SW480 (cell line): ENCODE measurements around the gene MSANTD1.

Source experiments
- DNase-seq: peaks from one replicate; pipeline ENCODE4 v3.0.0-alpha.2; 2016; ENCODE audit warnings: low spot score

The MSANTD1 gene

GRCh38 chr4:3248178-3248480 is 830 bp upstream of the MSANTD1 start:
- DNase-seq = no peak

- no peak for DNase-seq
These were observed 915 bp downstream of the MSANTD1 start for GRCh38 chr4:3249711-3250437.

GRCh38 chr4:3250438-3250955 is 1.5 kb downstream of the MSANTD1 start:
- no peak for DNase-seq

GRCh38 chr4:3250956-3251690 is 2.2 kb downstream of the MSANTD1 start:
- DNase-seq = no peak

GRCh38 chr4:3251691-3252479 is 2.9 kb downstream of the MSANTD1 start:
- no peak for DNase-seq

GRCh38 chr4:3252480-3252828 is 3.5 kb downstream of the MSANTD1 start:
- no peak for DNase-seq

- no peak for DNase-seq
These were observed 4.1 kb downstream of the MSANTD1 start for GRCh38 chr4:3252831-3253641.

GRCh38 chr4:3253808-3254207 is 4.8 kb downstream of the MSANTD1 start:
- DNase-seq = no peak

- DNase-seq = no peak
These were observed 5.6 kb downstream of the MSANTD1 start for GRCh38 chr4:3254302-3255131.

GRCh38 chr4:3255611-3256186 is 6.7 kb downstream of the MSANTD1 start:
- DNase-seq = no peak

GRCh38 chr4:3256230-3257102 is 7.5 kb downstream of the MSANTD1 start:
- no peak for DNase-seq

- DNase-seq = no peak
These were observed 8.2 kb downstream of the MSANTD1 start for GRCh38 chr4:3257103-3257555.

- DNase-seq = no peak
These were observed 8.9 kb downstream of the MSANTD1 start for GRCh38 chr4:3257556-3258482.

- no peak for DNase-seq
These were observed 12.7 kb downstream of the MSANTD1 start for GRCh38 chr4:3261411-3262207.

GRCh38 chr4:3262208-3263052 is 13.5 kb downstream of the MSANTD1 start:
- DNase-seq = no peak

- DNase-seq = no peak
These were observed 14.3 kb downstream of the MSANTD1 start for GRCh38 chr4:3263053-3263875.
